NCI-H748 treated with DMSO at 0.1 percent for 48 hours (cell line): ENCODE measurements around the gene APH1B.
"Not testable (repeated sequence)": the region's sequence is repeated elsewhere in the genome, so short reads cannot be mapped to it uniquely, and the experiment has no call there.

Source experiments
- DNase-seq: peaks from one replicate; lab custom pipeline; 2025; lab: John Stamatoyannopoulos, UW

The APH1B gene

GRCh38 chr15:63277038-63277892, at the start of gene APH1B:
APH1B (plus strand) TSS chr15:63277605; CDS start chr15:63277624, 19 bp downstream.
- DNase-seq: peak; percentile 56

GRCh38 chr15:63227689-63228088, 49.7 kb upstream of the APH1B start:
- no peak for DNase-seq

- no peak for DNase-seq
Observed at GRCh38 chr15:63231206-63231605, 46.2 kb upstream of the APH1B start.

- no peak for DNase-seq
Observed at GRCh38 chr15:63231706-63232105, 45.7 kb upstream of the APH1B start.

DNA sequence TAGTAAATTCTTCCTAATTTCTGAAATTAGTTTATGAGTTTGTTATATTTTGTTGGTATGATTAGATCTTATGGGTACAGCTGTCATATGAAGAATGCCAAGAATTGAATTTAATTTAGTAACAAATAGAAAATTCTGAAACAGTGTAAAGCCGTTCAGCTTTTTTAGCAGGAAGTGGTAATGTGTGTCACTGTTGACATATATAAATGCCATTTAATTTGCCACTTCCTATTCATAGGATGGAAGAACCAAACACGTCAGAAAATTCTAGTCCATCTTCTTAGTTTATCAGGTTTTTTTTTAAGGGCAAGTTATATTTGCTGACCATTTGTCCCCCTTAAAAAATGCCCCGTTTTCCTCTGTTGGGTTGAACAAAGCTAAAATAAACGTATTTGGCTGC, 45.0 kb upstream of the APH1B start:
- no peak for DNase-seq

DNA sequence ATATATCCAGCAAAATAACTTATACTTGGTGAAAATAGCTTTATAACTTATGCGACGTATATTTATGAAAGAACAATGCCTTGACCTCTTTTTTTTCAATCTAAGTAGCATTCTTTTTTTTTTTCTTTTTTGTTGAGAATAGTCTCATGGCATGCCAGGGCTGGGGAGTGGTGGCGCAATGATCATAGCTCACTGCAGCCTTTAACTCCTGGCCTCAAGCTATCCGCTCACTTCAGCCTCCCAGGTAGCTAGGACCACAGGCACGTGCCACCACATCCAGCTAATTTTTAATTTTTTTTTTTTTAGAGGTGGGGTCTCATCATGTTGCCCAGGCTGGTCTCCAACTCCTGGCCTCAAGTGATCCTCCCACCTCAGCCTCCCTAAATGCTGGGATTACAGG, 44.5 kb upstream of the APH1B start:
- no peak for DNase-seq

DNA sequence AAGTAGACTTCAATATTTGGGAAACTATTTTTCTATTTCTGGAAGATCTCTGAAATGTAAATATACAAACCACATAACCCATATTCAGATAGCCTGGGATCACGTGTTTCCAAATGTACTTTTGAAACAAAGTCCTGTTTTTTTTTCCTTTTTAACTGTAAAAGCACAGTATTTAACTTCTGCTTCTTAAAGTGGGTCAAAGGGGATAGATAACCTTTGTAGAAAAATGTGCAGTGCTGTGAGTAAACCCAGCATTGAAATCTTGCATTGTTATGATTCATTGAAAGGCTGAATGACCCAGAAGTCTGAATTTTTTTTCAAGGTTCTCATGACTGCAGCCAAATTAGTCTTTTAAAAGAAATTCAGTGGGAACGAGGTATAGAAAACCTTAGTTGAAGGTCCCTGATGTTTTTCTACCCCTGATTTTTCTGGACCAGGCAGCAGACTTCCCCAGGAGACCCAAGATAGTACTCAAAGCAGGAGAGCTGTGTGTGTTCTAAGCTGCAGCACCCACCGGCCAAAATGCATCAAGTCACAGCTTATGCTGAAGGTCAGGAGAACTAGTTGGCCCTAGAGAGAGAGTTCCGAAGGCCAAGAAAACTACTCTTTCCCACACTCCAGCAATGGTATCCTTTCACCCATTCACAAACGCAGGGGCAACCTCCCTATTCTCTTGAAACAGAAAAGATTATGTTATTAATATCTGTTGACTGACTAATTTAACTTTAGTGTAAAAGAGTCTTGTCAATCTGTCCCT, 43.6 kb upstream of the APH1B start:
- DNase-seq: no peak

GRCh38 chr15:63234451-63234870, 42.9 kb upstream of the APH1B start:
- no peak for DNase-seq

DNA sequence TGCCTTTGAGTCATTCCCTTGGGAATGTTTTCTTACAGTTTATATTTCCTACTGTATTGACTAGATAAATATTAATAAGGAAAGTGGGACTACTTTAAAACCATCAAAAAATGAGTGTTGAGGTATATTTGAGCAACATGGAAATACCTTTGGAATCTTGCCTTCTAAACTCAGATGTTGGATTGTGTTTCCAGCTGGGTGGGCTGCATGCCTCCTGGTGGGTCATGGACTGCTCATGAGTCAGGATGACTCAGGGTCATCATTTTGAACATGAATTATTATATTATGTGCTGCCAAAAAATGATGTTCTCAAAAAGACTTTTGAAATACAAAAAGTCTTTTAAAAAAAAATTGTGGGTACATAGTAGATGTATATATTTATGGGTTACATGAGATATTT, 41.1 kb upstream of the APH1B start:
- DNase-seq: no peak

- not testable (repeated sequence) for DNase-seq
Observed at GRCh38 chr15:63237086-63237485, 40.3 kb upstream of the APH1B start.

GRCh38 chr15:63238171-63238570, 39.2 kb upstream of the APH1B start:
- DNase-seq: no peak

GRCh38 chr15:63238796-63239195, 38.6 kb upstream of the APH1B start:
- DNase-seq: no peak

GRCh38 chr15:63240109-63240508, 37.3 kb upstream of the APH1B start:
- DNase-seq: no peak

- no peak for DNase-seq
Observed at GRCh38 chr15:63241316-63241715, 36.1 kb upstream of the APH1B start.

GRCh38 chr15:63243101-63243500, 34.3 kb upstream of the APH1B start:
- DNase-seq: no peak

DNA sequence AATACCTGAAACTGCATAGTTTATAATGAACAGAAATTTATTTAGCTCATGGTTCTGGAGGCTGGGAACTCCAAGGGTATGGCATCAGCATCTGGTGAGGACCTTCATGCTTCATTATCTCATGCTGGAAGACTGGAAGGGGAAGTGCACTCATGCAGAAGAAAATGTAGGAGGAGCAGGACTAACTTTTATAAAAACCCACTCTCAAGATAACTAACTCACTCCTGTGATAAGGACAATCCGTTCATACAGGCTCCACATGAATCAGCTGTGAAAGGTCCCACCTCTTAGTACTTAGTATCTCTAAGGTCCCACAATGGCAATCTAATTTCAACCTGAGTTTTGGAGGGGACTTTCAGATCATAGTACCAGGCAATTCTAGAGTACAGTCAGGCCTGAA, 33.6 kb upstream of the APH1B start:
- no peak for DNase-seq

DNA sequence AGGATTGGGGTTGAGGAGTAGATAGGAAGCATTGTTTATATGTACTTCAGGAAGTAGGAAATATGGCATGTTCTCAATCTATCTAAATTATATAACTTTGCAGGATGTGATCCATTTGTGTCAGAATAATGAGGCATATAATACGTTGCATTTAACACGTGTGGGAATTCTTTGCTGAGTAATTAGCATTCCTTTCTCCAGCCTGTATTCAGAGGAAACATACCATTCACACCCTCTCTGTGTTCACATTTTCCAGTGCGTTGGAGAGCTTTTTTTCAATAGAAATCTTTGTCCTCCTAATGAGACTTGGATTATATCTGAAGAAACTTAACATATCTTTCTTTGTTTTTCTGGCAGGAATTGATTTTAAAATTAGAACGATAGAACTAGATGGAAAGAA, 33.0 kb upstream of the APH1B start:
- DNase-seq: no peak

- no peak for DNase-seq
Observed at GRCh38 chr15:63244976-63245645, 32.3 kb upstream of the APH1B start.

- DNase-seq: no peak
Observed at GRCh38 chr15:63246691-63247469, 30.5 kb upstream of the APH1B start.

GRCh38 chr15:63250312-63250965, 27.0 kb upstream of the APH1B start:
- no peak for DNase-seq

- no peak for DNase-seq
Observed at GRCh38 chr15:63251701-63252100, 25.7 kb upstream of the APH1B start.
